OCI-LY7 (cell line): ENCODE data around the gene KYAT1. TPM values are rescaled to one million over a fixed set of nuclear protein-coding genes. Genes with fewer than 3 reads are reported as not detected.

ENCODE experiments used
- BruUV-seq: library from RNA; stranded (reverse); fragments of 400-500 nt; replicated peaks from 2 replicates; lab custom pipeline; 2021; lab: Mats Ljungman, UMichigan
- CTCF ChIA-PET: fragments of 300-600 bp; sonication (Branson Sonifier 250); formaldehyde crosslinking; loops from one replicate; lab custom pipeline; 2022; ENCODE audit warnings: antibody characterized with exemption; ENCODE audit not compliant: unreplicated experiment; lab: Charles Lee
- POLR2A ChIA-PET: fragments of 300-600 bp; sonication (Branson Sonifier 250); formaldehyde crosslinking; loops from one replicate; lab custom pipeline; 2022; ENCODE audit warnings: antibody characterized with exemption; lab: Charles Lee
- DNase-seq: peaks from one replicate; pipeline ENCODE4 v3.0.0-alpha.2; 2015; ENCODE audit warnings: low spot score
- H2AFZ ChIP-seq: fragments of 200-600 bp; sonication (generic), shearing (Covaris generic); 2 replicates; pipeline ENCODE4 v1.6.1; 2014; ENCODE audit warnings: mild to moderate bottlenecking, antibody characterized with exemption, low read length, moderate library complexity
- H3K27ac ChIP-seq: fragments of 200-600 bp; sonication (generic); 2 replicates; pipeline ENCODE4 v1.5.1; 2014; ENCODE audit warnings: mixed run types, low read depth, mild to moderate bottlenecking, moderate library complexity, low read length, inconsistent platforms; ENCODE audit not compliant: poor library complexity, severe bottlenecking
- H3K36me3 ChIP-seq: fragments of 200-600 bp; sonication (generic); 2 replicates; pipeline ENCODE4 v1.6.1; 2014; ENCODE audit warnings: mild to moderate bottlenecking, antibody characterized with exemption, low read length, moderate library complexity, mixed read lengths; ENCODE audit not compliant: insufficient read depth
- H3K4me1 ChIP-seq: fragments of 200-600 bp; sonication (generic); 2 replicates; pipeline ENCODE4 v1.5.1; 2014; ENCODE audit warnings: mild to moderate bottlenecking, low read length; ENCODE audit not compliant: insufficient read depth, poor library complexity, severe bottlenecking
- H3K4me2 ChIP-seq: fragments of 200-600 bp; sonication (generic); 2 replicates; pipeline ENCODE4 v1.6.1; 2014; ENCODE audit warnings: mild to moderate bottlenecking, low read length
- H3K4me3 ChIP-seq: fragments of 200-600 bp; sonication (generic); 2 replicates; pipeline ENCODE4 v1.5.1; 2014; ENCODE audit warnings: mild to moderate bottlenecking, low read depth, low read length; ENCODE audit not compliant: poor library complexity, severe bottlenecking
- H3K79me2 ChIP-seq: fragments of 200-600 bp; sonication (generic); 2 replicates; pipeline ENCODE4 v1.6.1; 2016; ENCODE audit warnings: low read depth, mild to moderate bottlenecking, low read length, moderate library complexity, mixed read lengths; ENCODE audit not compliant: insufficient read depth
- H3K9me2 ChIP-seq: fragments of 200-600 bp; sonication (generic); 2 replicates; pipeline ENCODE4 v1.6.1; 2016; ENCODE audit warnings: mild to moderate bottlenecking, low read length, mixed read lengths; ENCODE audit not compliant: insufficient read depth
- H3K9me3 ChIP-seq: fragments of 200-600 bp; sonication (generic); 2 replicates; pipeline ENCODE4 v1.6.1; 2014; ENCODE audit warnings: mild to moderate bottlenecking, mixed run types, low read length, mixed read lengths
- H4K20me1 ChIP-seq: fragments of 200-600 bp; sonication (generic); 2 replicates; pipeline ENCODE4 v1.6.1; 2014; ENCODE audit warnings: mild to moderate bottlenecking, antibody characterized with exemption, low read length, moderate library complexity, mixed read lengths; ENCODE audit not compliant: insufficient read depth
- CTCF ChIP-seq: fragments of 200-600 bp; sonication (generic); conservative IDR thresholded peaks from 2 replicates; pipeline ENCODE4 v1.5.1; 2014; ENCODE audit warnings: mild to moderate bottlenecking, antibody characterized with exemption, low read length, moderate library complexity, mixed read lengths
- EZH2phosphoT487 ChIP-seq: fragments of 200-600 bp; sonication (generic); IDR thresholded peaks from 2 replicates; pipeline ENCODE4 v1.6.1; 2018; ENCODE audit warnings: low read depth, borderline replicate concordance, mild to moderate bottlenecking, mixed run types, antibody characterized with exemption, low read length, moderate library complexity, mixed read lengths
- intact Hi-C: fragments of 100-400 bp; cut with micrococcal nuclease; formaldehyde crosslinking; loops from one replicate; pipeline ENCODE4 v1.10.0; 2022; ENCODE audit not compliant: unreplicated experiment
- total RNA-seq, 2 experiments: library from RNA; depleted of rRNA in 1 of 2; stranded (reverse); fragments of >200 nt in 1 of 2; shearing (Covaris generic) in 1 of 2; gene quantifications; 2 replicates each; pipeline ENCODE4 v1.2.3, GENCODE V29; 2014 to 2022

KYAT1 gene
- total RNA-seq, 2 experiments from 2014 or later, result 28.3 to 44.7 TPM

DNA sequence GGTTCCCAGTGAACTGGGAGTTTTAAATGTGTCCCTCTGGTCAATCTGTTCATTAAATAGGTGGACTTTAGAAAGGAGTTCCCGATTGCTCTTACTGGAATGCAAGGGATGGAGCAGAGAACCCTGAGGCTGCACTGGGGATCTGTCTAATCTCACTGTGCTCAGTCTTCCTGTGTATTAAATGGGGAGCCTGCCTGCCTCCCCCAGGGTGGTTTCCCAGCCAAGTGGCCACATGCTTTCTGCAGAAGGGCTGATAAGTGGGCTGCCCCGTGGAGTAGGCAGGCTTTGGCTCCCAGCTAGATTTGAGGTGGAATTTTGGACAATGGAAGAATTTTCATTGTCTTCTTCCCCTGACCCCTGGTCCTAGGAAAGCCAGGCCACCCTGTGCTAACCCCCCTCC lies 25.0 kb upstream of the KYAT1 start:
- TF ChIP-seq EZH2phosphoT487 (no peak), CTCF (no peak)
- H3K9me3 ChIP-seq, result no peaks in the 10 kb centered on the region
- peaks cover 15% of the 10 kb centered on the region for H3K4me1 ChIP-seq
- CTCF ChIA-PET, result no interaction called here
- no peak overlapping the region for H3K4me2 ChIP-seq
- H4K20me1 ChIP-seq, result no peaks in the 10 kb centered on the region
- H3K79me2 ChIP-seq, result 0 out of 2 replicates have a peak, but pooled peaks cover 3% of the 10 kb centered on the region
- no TSS peak for BruUV-seq
- H3K36me3 ChIP-seq, result peaks cover 51% of the 10 kb centered on the region
- POLR2A ChIA-PET, result interaction anchor here (0.7 to 1.1 kb wide), 2 partner anchors 10 to 11 kb away, joined by 4 to 5 read pairs; no protein-coding TSS in a partner anchor
- H2AFZ ChIP-seq, result no peak overlapping the region
- H3K4me3 ChIP-seq, result no peak overlapping the region
- DNase-seq, result no peak
- no peak overlapping the region for H3K27ac ChIP-seq
- intact Hi-C loops, result no loop called here
- no peaks in the 10 kb centered on the region for H3K9me2 ChIP-seq

- H3K36me3 ChIP-seq, result peaks cover 44% of the 10 kb centered on the region
Measured at GRCh38 chr9:128905964-128906363, 24.2 kb upstream of the KYAT1 start.

More at GRCh38 chr9:128905964-128906363, 24.2 kb upstream of the KYAT1 start:
- intact Hi-C loops, result no loop called here
- Histone ChIP-seq H2AFZ (no peak overlapping the region), H3K4me2 (no peak overlapping the region), H3K4me1 (peaks cover 22% of the 10 kb centered on the region), H3K9me2 (no peaks in the 10 kb centered on the region), H3K79me2 (0 out of 2 replicates have a peak, but pooled peaks cover 3% of the 10 kb centered on the region), H3K27ac (no peak overlapping the region), H3K9me3 (no peaks in the 10 kb centered on the region), H4K20me1 (no peaks in the 10 kb centered on the region), H3K4me3 (no peak overlapping the region)
- BruUV-seq, result no TSS peak
- no peak for DNase-seq
- ChIA-PET CTCF (no interaction called here), POLR2A (interaction anchor here (0.7 to 1.1 kb wide), 2 partner anchors 11 to 12 kb away, joined by 4 to 5 read pairs; no protein-coding TSS in a partner anchor)
- TF ChIP-seq CTCF (no peak), EZH2phosphoT487 (no peak)
